WTC11 (cell line): ENCODE measurements around the gene RABGGTA. TPM values are rescaled to one million over a fixed set of nuclear protein-coding genes. Genes with fewer than 3 reads are reported as not detected.

Experiments used
- ATAC-seq: fragments of 200-7000 bp; cut with Tn5 transposase; 2 replicates; pipeline ENCODE4 v1.10.0; 2021; ENCODE audit warnings: mild to moderate bottlenecking, moderate library complexity
- CTCF ChIA-PET: fragments of 300-600 bp; sonication (Branson Sonifier 250); formaldehyde crosslinking; loops from one replicate; lab custom pipeline; 2021; ENCODE audit warnings: antibody characterized with exemption; lab: Charles Lee
- POLR2A ChIA-PET: fragments of 350-600 bp; sonication (Branson Sonifier 250); formaldehyde crosslinking; loops from one replicate; lab custom pipeline; 2021; ENCODE audit warnings: antibody characterized with exemption; lab: Charles Lee
- DNase-seq: peaks from one replicate; pipeline ENCODE4 v3.0.0; 2021; ENCODE audit warnings: low spot score
- H3K27ac Mint-ChIP-seq: 2 replicates; pipeline ENCODE4 v1.8.0; 2021; ENCODE audit warnings: mixed read lengths
- H3K27me3 Mint-ChIP-seq: 2 replicates; pipeline ENCODE4 v1.8.0; 2021; ENCODE audit warnings: low read depth, mild to moderate bottlenecking, moderate library complexity, mixed read lengths
- H3K36me3 Mint-ChIP-seq: 2 replicates; pipeline ENCODE4 v1.8.0; 2021; ENCODE audit warnings: mixed read lengths
- H3K4me1 Mint-ChIP-seq: 2 replicates; pipeline ENCODE4 v1.8.0; 2022; ENCODE audit warnings: mixed read lengths
- H3K4me3 Mint-ChIP-seq: 2 replicates; pipeline ENCODE4 v1.8.0; 2021; ENCODE audit warnings: mild to moderate bottlenecking, moderate library complexity, mixed read lengths
- H3K9me3 Mint-ChIP-seq: 2 replicates; pipeline ENCODE4 v1.8.0; 2021; ENCODE audit warnings: mixed read lengths
- CREB1 ChIP-seq: sonication (generic); formaldehyde crosslinking; IDR thresholded peaks from 2 replicates; pipeline ENCODE4 v1.8.0; 2023; ENCODE audit warnings: mild to moderate bottlenecking, missing genetic modification reagents
- FOXJ3 ChIP-seq: sonication (generic); formaldehyde crosslinking; IDR thresholded peaks from 2 replicates; pipeline ENCODE4 v1.9.0; 2021; ENCODE audit warnings: missing genetic modification reagents, mild to moderate bottlenecking, borderline replicate concordance
- GTF2I ChIP-seq: fragments of 250-450 bp; sonication (Bioruptor Pico); conservative IDR thresholded peaks from 2 replicates; pipeline ENCODE4 v1.4.0; 2021; ENCODE audit warnings: mild to moderate bottlenecking
- MXD4 ChIP-seq: fragments of 250-450 bp; sonication (Bioruptor Pico); IDR thresholded peaks from 2 replicates; pipeline ENCODE4 v1.8.0; 2021; ENCODE audit warnings: mild to moderate bottlenecking, moderate library complexity, borderline replicate concordance
- NFE2L1 ChIP-seq: sonication (generic); formaldehyde crosslinking; IDR thresholded peaks from 2 replicates; pipeline ENCODE4 v1.8.1; 2023; ENCODE audit warnings: missing genetic modification reagents
- NR3C1 ChIP-seq: sonication (generic); formaldehyde crosslinking; conservative IDR thresholded peaks from 2 replicates; pipeline ENCODE4 v1.8.1; 2023; ENCODE audit warnings: low read depth, mild to moderate bottlenecking, missing genetic modification reagents
- PRRX2 ChIP-seq: fragments of 250-450 bp; sonication (Bioruptor Pico); IDR thresholded peaks from 2 replicates; pipeline ENCODE4 v1.8.0; 2021; ENCODE audit warnings: mild to moderate bottlenecking
- RORB ChIP-seq: fragments of 250-450 bp; sonication (Bioruptor Pico); IDR thresholded peaks from 2 replicates; pipeline ENCODE4 v1.9.0; 2021; ENCODE audit warnings: mild to moderate bottlenecking
- SMAD3 ChIP-seq: sonication (generic); formaldehyde crosslinking; IDR thresholded peaks from 2 replicates; pipeline ENCODE4 v1.8.0; 2022; ENCODE audit warnings: missing genetic modification reagents, mild to moderate bottlenecking, borderline replicate concordance
- SMAD4 ChIP-seq: sonication (generic); formaldehyde crosslinking; IDR thresholded peaks from 2 replicates; pipeline ENCODE4 v1.8.0; 2022; ENCODE audit warnings: mild to moderate bottlenecking, missing genetic modification reagents
- SP1 ChIP-seq: sonication (generic); formaldehyde crosslinking; conservative IDR thresholded peaks from 2 replicates; pipeline ENCODE4 v1.8.1; 2022; ENCODE audit warnings: missing genetic modification reagents
- TEAD1 ChIP-seq: sonication (generic); formaldehyde crosslinking; IDR thresholded peaks from 2 replicates; pipeline ENCODE4 v1.8.0; 2022; ENCODE audit warnings: mild to moderate bottlenecking, missing genetic modification reagents
- ZBTB21 ChIP-seq: sonication (generic); formaldehyde crosslinking; IDR thresholded peaks from 2 replicates; pipeline ENCODE4 v1.8.1; 2023; ENCODE audit warnings: mild to moderate bottlenecking, missing genetic modification reagents, borderline replicate concordance
- total RNA-seq: library from RNA; stranded (reverse); gene quantifications from 3 replicates; pipeline ENCODE4 v1.2.3, GENCODE V29; 2021
- TF ChIP-seq, protein P1 (sequence below): sonication (generic); formaldehyde crosslinking; IDR thresholded peaks from 2 replicates; pipeline ENCODE4 v1.8.1; 2023; ENCODE audit warnings: mild to moderate bottlenecking, missing genetic modification reagents, moderate library complexity
- TF ChIP-seq, protein P2 (sequence below): fragments of 200-600 bp; IDR thresholded peaks from 2 replicates; pipeline ENCODE4 v1.8.0; 2022; ENCODE audit warnings: antibody characterized with exemption
- TF ChIP-seq, protein P3 (sequence below): sonication (generic); formaldehyde crosslinking; IDR thresholded peaks from 2 replicates; pipeline ENCODE4 v1.8.0; 2023; ENCODE audit warnings: missing genetic modification reagents, mild to moderate bottlenecking, borderline replicate concordance
- TF ChIP-seq, protein P4 (sequence below): sonication (generic); formaldehyde crosslinking; IDR thresholded peaks from 2 replicates; pipeline ENCODE4 v1.8.1; 2023; ENCODE audit warnings: mild to moderate bottlenecking, missing genetic modification reagents, moderate library complexity

RABGGTA gene
- total RNA-seq, 1 experiment from 2014 or later = 27.1 TPM

DNA sequence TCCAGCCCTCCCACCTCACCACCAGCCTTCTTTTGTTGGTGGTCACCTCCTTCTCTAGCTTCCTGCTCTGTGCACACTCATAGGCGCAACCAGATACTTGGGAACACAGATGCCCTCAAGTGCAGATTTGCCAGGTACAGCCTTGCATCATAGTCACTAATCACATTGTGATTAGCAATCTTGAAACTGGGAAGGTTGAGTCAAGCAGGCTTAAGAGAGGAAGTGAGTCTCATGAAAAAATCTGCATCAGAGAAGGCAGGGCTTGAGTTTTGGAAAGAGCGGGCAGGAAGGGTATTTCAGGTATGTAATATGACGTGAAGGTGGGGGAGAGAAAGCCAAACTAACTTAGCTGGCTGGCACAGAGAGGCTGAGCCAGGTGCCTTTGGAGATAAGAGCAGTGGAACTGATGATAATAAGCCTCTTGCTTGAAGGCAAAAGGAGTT is 2.7 kb upstream of the RABGGTA start:
- no peak for ATAC-seq
- CTCF ChIA-PET = interaction anchor here (0.8 to 3.9 kb wide), 9 partner anchors 9 to 157 kb away, joined by 3 to 28 read pairs (median 5); partner anchors contain the start of genes CIDEB, DHRS1, MDP1 and NOP9
- 0 out of 2 replicates have a peak overlapping the region, but pooled peaks have one; percentile 6 for H3K4me3 Mint-ChIP-seq

DNA sequence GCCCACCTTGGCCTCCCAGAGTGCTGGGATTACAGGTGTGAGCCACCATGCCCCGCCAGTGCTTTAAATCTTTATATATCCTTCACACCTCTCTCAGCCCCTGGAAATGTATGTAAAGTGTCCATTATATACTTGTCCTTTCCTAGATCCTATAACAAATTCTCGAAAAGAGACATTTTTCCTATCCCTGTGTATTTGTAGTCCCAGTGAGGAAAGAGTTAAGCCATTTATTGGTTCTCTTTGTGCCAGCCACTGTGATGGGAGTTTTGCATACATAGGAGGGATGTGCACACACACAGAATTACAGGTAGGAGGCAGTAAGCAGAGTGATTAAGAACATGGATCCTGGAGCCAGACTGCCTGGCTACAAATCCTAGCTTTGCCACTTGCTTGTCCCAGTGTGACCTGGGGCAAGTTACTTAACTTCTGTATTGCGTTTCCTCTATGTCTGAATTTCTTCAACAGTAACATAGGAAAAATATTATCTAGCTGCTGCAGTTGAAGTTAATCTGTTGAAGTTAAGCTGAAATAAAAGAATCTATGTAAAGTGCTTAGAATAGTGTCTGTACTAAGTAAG is 2.1 kb upstream of the RABGGTA start:
- no peak for TF ChIP-seq NFE2L1 (CRISPR knock-in tag)
- no peak for TF ChIP-seq MXD4 (CRISPR knock-in tag)
- TF ChIP-seq GTF2I (CRISPR knock-in tag) = no peak
- no peak for TF ChIP-seq PRRX2 (CRISPR knock-in tag)
- TF ChIP-seq SMAD4 (CRISPR knock-in tag) = no peak
- TF ChIP-seq, protein P1, sequence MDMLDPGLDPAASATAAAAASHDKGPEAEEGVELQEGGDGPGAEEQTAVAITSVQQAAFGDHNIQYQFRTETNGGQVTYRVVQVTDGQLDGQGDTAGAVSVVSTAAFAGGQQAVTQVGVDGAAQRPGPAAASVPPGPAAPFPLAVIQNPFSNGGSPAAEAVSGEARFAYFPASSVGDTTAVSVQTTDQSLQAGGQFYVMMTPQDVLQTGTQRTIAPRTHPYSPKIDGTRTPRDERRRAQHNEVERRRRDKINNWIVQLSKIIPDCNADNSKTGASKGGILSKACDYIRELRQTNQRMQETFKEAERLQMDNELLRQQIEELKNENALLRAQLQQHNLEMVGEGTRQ = no peak
- TF ChIP-seq CREB1 (CRISPR knock-in tag) = no peak
- TF ChIP-seq SMAD3 (CRISPR knock-in tag) = no peak
- no peak for TF ChIP-seq ZBTB21
- TF ChIP-seq SP1 (CRISPR knock-in tag) = no peak
- TF ChIP-seq, protein P2, sequence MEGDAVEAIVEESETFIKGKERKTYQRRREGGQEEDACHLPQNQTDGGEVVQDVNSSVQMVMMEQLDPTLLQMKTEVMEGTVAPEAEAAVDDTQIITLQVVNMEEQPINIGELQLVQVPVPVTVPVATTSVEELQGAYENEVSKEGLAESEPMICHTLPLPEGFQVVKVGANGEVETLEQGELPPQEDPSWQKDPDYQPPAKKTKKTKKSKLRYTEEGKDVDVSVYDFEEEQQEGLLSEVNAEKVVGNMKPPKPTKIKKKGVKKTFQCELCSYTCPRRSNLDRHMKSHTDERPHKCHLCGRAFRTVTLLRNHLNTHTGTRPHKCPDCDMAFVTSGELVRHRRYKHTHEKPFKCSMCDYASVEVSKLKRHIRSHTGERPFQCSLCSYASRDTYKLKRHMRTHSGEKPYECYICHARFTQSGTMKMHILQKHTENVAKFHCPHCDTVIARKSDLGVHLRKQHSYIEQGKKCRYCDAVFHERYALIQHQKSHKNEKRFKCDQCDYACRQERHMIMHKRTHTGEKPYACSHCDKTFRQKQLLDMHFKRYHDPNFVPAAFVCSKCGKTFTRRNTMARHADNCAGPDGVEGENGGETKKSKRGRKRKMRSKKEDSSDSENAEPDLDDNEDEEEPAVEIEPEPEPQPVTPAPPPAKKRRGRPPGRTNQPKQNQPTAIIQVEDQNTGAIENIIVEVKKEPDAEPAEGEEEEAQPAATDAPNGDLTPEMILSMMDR = no peak
- TF ChIP-seq RORB = no peak
- TF ChIP-seq, protein P3, sequence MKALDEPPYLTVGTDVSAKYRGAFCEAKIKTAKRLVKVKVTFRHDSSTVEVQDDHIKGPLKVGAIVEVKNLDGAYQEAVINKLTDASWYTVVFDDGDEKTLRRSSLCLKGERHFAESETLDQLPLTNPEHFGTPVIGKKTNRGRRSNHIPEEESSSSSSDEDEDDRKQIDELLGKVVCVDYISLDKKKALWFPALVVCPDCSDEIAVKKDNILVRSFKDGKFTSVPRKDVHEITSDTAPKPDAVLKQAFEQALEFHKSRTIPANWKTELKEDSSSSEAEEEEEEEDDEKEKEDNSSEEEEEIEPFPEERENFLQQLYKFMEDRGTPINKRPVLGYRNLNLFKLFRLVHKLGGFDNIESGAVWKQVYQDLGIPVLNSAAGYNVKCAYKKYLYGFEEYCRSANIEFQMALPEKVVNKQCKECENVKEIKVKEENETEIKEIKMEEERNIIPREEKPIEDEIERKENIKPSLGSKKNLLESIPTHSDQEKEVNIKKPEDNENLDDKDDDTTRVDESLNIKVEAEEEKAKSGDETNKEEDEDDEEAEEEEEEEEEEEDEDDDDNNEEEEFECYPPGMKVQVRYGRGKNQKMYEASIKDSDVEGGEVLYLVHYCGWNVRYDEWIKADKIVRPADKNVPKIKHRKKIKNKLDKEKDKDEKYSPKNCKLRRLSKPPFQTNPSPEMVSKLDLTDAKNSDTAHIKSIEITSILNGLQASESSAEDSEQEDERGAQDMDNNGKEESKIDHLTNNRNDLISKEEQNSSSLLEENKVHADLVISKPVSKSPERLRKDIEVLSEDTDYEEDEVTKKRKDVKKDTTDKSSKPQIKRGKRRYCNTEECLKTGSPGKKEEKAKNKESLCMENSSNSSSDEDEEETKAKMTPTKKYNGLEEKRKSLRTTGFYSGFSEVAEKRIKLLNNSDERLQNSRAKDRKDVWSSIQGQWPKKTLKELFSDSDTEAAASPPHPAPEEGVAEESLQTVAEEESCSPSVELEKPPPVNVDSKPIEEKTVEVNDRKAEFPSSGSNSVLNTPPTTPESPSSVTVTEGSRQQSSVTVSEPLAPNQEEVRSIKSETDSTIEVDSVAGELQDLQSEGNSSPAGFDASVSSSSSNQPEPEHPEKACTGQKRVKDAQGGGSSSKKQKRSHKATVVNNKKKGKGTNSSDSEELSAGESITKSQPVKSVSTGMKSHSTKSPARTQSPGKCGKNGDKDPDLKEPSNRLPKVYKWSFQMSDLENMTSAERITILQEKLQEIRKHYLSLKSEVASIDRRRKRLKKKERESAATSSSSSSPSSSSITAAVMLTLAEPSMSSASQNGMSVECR = no peak
- no peak for TF ChIP-seq NR3C1 (CRISPR knock-in tag)
- TF ChIP-seq, protein P4, sequence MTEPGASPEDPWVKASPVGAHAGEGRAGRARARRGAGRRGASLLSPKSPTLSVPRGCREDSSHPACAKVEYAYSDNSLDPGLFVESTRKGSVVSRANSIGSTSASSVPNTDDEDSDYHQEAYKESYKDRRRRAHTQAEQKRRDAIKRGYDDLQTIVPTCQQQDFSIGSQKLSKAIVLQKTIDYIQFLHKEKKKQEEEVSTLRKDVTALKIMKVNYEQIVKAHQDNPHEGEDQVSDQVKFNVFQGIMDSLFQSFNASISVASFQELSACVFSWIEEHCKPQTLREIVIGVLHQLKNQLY (CRISPR knock-in tag) = no peak
- no peaks in the 10 kb centered on the region for H3K27me3 Mint-ChIP-seq
- no peaks in the 10 kb centered on the region for H3K36me3 Mint-ChIP-seq
- CTCF ChIA-PET = interaction anchor here (0.8 to 3.9 kb wide), 8 partner anchors 9 to 158 kb away, joined by 3 to 28 read pairs (median 4); partner anchors contain the start of genes CIDEB, DHRS1, NOP9 and TINF2
- ATAC-seq (no peak), DNase-seq (no peak)
- POLR2A ChIA-PET = interaction anchor here (1.0 kb wide), 1 partner anchor 31 kb away, joined by 3 read pairs; the partner anchor contains the start of gene TINF2
- H3K27ac Mint-ChIP-seq = no peak overlapping the region
- H3K9me3 Mint-ChIP-seq = no peaks in the 10 kb centered on the region
- H3K4me1 Mint-ChIP-seq = peaks cover 16% of the 10 kb centered on the region
- peak overlapping the region; percentile 18; the same call in 1 of the 2 replicates for H3K4me3 Mint-ChIP-seq

More for the DNA sequence above, 2.7 kb upstream of the RABGGTA start:
- TF ChIP-seq TEAD1 (no peak), FOXJ3 (no peak)
- Mint-ChIP-seq H3K27me3 (no peaks in the 10 kb centered on the region), H3K27ac (peak overlapping the region; percentile 52), H3K36me3 (no peaks in the 10 kb centered on the region), H3K4me1 (peaks cover 16% of the 10 kb centered on the region), H3K9me3 (no peaks in the 10 kb centered on the region)
- no peak for DNase-seq
- POLR2A ChIA-PET = interaction anchor here (1.0 kb wide), 1 partner anchor 32 kb away, joined by 3 read pairs; the partner anchor contains the start of gene TINF2
